HG03108 (cell line): ENCODE results near the gene AP1G1.
A peak's percentile ranks its signal among the peaks of the same experiment; 100 is the strongest.

Experiments
- ATAC-seq: cut with Tn5 transposase; IDR thresholded peaks from one replicate; pipeline ENCODE4 v1.9.1; 2021; ENCODE audit warnings: moderate library complexity; ENCODE audit not compliant: unreplicated experiment

Gene AP1G1

DNA sequence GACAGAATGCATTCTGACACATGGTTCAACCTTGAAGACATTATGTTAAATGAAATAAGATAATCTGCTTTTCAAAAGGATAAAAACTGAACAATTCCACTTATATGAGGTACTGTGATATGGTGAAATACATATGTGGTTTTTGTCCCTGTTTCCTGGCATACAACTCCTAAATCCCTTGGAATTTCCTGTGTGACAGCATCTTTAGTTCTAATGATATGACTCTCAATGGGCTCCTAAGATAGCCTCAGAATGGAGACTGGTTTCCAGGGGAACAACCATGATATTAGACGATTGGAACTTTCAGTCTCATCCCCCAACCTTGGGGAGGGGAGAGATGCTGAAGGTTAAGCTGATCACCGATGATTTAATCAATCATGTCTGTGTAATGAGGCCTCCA, 46.4 kb downstream of the AP1G1 start:
- ATAC-seq = no peak

DNA sequence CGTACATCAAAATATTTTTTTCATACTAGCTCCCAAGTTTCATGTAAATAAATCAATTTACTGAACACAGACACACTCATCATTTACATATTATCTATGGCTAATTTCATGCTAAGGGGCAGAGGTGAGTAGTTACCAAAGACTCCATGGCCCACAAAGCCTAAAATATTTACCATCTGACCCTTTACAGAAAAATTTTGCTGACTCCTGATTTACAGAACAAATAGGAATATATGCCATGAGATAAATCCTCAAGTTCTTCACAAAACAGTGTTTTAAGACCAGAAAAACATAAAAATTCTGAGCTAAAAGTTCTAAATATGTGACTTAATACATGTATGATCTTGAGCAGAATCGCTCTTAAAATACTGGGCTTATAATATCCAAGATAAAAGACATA, 47.5 kb downstream of the AP1G1 start:
- no peak for ATAC-seq

DNA sequence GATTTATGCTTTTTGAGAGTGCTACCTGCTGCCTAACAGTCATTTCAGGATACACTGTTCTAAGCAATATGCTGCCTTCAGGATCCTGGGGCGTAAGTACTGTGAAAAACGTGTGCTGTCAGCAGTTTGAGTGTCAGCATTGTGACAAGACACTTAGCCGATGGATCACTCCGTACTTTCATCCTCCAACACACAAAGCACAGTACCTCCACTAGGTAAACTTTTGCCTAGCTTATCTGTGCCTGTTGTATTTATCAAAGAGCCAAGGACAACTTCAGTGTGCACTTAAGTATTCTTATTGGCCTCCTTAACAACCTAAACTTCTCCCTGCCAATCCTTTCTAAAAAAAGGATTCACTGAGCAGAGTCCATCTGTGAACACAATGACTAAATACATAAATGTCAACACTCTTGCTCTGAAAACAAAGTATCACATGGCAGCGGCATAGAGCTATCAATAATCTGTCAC, 50.3 kb downstream of the AP1G1 start:
- ATAC-seq = no peak

DNA sequence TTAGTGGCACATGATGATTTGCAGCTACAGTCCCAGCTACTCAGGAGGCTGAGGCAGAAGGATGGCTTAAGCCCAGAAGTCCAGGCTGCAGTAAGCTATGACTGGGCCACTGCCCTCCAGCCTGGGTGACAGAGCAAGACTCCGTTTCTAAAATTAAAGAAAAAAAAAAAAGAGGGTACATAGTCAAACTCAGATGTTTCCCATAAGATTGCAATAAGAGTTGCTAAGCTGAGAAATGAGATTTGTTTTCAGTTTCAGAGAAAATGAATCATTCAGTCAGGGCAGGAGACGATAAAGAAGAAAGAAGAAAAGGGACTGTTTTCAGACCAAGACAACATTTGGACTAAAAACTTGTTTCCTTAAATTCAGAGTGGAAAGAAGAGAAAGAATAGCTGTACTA, 54.0 kb downstream of the AP1G1 start:
- ATAC-seq = no peak

DNA sequence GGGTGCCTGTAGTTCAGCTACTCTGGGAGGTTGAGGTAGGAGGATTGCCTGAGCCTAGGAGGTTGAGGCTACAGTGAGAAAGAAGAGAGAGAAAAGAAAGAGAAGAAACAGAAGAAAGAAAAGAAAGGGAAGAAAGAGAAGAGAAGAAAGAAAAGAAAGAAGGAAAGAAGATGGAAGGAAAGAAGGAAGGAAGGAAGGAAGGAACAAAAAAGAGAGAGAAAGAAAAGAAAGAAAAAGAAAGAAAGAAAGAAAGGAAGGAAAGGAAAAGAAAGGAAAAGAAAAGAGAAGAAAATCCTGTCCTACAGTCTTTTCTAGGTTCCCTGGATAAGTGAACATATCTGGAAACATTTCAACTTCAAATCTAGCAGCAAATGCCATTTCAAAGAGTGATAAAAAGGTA, 54.5 kb downstream of the AP1G1 start:
- no peak for ATAC-seq

DNA sequence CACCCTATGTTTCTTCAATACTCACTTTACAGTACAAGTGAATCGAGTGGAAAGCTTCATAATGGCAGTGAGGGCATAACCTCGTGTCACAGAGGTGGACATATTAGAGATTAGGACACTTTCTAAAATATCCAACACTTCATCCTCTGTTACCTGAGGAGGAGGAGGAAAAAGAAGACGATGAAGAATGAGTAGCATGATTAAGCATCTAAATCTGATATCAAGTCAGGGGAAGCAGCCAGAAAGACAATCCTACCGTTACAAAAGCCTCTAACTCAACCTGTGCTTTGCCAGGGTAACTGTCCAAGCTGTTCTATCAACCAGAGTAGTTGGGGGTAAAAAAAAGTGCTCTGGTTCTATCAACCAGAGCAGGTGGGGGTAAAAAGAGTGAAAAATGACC, 60.4 kb downstream of the AP1G1 start:
- ATAC-seq = no peak

DNA sequence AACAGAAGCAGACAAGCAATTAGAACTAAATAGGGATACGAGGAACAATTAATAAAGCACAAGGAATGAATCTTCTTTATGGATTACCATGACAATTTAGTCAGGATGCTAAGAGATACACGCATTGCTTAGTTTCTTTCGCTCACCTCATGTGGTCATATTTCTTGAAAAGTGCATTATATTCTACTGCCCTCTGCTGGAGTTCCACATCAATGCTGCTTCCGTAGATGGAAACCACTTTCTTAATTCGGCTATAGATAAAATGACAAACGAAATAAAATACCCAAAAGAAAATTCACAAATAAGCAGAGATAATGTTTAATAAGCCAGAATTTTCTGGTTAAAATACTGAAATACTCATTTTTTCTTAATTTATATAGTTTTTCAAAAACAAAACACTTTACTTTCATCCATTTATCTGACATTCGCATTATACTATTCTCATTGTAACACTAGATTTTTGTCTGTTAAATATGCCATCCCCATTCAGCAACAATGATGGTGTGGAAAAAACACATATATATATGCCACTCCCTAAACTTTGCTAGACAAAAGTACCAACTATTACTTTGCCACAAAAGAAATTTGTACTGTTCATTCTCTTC, 62.1 kb downstream of the AP1G1 start:
- ATAC-seq = no peak

DNA sequence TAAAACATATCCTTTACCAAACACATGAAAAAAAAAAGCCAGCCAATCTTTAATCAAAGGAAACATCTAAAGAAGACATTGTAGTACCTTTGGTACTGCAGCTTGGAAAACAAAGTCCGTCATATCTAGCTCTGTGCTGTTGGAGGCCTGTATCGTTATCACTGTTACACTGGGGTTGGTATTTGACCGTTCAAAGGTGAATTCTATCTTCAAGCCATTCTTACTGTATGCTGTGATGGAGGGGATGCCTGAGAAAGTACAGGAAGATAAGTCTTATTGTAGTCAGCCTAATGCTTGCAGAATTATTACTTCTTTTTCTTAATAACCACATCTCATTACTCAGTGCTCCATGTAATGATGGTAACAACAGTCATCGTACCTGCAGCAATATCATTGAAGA, 69.8 kb downstream of the AP1G1 start:
- ATAC-seq = no peak

DNA sequence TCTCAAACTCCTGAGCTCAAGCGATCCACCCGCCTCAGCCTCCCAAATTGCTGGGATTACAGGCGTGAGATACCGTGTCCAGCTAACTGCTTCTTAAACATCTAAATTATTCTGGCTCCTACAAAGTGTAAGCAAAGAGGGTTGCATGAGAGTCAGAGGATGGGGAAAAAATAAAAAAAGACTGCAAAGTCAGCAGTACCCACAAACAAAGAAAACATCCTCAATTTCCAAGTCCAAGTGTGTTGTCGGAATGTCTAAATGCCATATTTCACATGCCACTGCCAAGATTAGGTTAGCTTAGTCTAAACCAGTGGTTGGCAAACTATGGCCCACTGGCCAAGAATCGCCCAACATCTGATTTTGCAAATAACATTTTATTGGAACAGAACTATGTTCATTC, 71.1 kb downstream of the AP1G1 start:
- ATAC-seq = no peak

DNA sequence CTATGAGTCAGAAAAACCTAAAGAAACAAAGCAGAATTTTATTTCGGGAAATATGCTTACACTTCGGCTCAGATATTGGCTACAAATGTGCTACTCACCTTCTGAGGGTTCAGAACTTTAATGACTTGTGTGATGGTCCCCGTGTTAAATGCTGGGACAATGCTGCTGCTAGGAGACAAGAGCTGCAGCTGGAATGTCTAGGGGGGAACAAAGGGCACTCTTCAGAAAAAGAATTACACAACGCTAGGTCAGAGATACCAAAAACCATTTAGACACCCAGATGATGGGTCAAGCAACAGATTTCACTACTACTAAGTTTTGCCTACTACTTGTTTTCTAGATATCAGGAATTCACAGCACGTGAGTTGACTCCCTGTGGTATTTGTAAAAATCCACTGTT, 74.1 kb downstream of the AP1G1 start:
- ATAC-seq = no peak

DNA sequence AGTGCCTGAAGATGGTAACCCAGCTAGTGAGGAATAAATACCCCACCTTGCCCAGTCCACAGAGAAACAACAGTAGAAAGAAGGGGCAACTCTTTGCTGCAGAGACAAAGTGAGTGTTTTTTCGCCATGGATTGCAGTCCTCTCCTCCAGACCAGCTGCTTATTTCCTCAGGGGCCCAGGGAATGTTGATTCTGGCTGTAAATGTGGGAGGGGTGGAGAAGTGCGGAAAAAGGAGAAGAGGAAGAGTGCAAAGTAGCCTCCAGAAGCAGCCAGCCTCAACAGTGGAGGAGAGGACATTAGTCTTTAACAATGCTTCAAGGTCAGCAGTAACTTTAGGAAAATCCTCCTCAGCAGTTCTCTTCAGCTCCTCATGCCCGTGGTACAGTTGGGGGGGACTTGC, 76.0 kb downstream of the AP1G1 start:
- ATAC-seq = no peak

DNA sequence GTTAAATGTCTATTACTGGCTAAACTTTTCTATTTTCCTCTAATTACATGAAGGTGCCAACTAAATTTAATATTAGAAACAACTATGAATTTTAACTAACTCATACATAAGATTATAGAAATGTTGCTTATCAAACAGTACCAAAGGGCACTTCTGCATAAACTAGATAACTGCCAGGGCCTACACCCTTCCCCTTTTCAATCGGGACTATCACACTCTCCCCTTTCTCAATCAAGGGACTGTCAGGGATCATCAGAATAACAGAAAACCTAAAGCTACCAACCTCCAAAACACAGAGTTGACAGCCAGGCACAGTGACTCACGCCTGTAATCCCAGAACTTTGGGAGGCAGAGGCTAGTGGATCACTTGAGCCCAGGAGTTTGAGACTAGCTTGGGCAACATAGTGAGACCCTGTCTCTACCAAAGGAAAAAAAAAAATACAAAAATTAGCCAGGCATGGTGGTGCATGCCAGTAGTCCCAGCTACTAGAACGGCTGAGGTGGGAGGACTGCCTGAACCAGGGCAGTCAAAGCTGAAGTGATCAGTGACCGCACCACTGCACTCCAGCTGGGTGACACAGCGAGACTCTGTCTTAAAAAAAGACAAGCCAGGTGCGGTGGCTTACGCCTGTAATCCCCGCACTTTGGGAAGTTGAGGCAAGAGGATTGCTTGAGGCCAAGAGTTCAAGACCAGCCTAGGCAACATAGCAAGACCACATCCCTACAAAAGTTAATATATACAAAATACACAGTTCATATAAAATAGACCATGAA, 80.9 kb downstream of the AP1G1 start:
- no peak for ATAC-seq

DNA sequence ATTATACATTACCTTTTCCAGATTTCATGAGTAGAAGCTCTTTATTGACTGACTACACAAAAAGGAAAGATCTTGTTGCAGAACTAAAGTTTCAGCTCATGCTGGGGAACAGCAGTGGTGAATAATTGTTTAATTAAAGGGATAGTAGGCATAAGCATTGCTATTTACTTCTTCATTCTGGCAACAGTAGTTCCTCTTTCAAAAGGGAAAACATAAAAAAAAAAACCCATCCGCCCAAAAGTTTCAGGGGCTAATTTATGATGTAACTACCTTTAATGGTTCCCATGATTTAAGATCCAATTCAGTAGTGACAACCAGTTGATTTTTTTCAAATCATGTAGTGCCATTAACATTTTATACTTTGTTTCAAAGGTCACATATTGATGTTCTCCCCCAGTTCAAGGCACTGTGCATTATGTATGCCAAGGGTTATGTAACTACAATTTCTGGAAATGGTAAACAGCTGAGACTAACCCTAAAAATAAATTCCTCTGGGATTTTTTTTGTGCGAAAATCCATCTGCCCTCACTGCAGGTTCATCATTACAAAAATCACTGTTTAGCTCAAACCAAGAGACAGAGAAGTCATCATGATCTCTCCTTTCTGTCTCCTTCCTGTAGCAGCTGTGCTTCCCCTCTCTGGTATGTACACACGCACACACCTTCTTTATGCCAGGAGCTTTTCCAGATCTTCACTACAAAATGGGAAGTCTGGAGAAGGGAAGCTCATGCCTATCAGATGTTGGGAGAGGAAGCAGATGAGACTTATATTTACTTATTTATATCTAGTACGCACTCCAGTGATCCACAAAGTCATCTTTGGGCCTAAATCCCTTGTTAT, 81.9 kb downstream of the AP1G1 start:
- ATAC-seq = no peak

DNA sequence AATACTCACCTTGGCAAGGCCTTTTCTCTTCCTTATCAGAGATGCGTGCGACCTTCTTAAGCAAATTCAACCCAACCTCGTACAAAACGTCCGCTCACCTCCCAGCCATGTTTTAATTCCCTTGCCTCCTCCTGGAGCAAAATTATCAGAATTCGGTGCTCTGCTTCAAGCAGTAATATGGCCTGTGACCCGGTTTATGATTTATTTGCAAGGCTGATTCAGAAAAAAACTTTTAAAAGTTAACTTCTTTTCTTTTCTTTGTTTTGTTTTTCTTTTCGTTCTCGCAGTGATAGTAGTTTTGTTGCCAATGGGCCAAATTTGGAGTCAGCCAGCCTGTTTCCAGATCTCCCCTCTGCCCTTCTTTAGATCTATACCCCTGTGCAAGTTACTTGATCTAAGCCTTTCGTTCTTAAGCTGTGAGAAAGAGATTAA, 84.3 kb downstream of the AP1G1 start, which contains the start of gene PHLPP2:
TSS of gene PHLPP2 (minus strand) at position 382 of the 432 bp plus-strand sequence. CDS start 9,906 bp downstream, outside the sequence.
- ATAC-seq = no peak

DNA sequence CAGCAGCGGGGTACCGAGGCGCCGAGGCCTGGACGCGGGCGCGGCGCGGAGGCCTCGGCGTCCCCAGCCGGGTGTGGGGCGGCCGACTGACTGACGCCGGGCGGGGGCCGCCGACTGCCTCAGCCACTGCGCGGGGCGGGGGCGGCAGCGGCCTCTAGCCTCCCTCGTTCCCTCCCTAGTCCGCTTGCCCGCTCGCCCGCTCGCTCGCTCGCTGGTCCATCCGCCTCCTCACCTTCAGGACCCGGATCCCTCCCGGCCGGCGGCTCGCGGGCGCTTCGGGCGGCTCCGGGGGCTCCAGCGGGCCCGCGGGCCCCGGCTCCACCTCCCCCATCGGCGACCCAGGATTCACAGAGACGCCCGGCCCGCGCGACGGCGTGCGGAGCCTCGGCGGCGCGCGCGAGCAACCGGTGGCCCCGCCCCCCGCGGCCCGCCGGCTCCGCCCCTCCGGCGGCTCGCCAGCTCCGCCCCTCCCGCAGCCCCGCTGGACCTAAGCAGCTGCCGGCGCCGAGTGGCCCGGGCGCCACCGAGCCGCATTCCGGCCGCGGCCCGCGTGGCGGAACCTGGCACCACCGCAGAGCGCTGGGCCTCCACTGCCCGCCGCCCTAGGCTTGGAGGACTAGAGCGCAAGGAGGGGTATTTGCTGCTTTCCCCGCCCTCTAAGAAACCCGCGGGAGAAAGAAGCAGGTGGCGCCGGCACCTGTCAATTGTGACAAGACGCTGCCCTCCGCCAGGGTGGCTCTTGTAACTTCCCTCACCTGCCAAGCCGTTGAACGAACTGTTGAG, 84.9 kb downstream of the AP1G1 start:
- peak; percentile 74 for ATAC-seq

DNA sequence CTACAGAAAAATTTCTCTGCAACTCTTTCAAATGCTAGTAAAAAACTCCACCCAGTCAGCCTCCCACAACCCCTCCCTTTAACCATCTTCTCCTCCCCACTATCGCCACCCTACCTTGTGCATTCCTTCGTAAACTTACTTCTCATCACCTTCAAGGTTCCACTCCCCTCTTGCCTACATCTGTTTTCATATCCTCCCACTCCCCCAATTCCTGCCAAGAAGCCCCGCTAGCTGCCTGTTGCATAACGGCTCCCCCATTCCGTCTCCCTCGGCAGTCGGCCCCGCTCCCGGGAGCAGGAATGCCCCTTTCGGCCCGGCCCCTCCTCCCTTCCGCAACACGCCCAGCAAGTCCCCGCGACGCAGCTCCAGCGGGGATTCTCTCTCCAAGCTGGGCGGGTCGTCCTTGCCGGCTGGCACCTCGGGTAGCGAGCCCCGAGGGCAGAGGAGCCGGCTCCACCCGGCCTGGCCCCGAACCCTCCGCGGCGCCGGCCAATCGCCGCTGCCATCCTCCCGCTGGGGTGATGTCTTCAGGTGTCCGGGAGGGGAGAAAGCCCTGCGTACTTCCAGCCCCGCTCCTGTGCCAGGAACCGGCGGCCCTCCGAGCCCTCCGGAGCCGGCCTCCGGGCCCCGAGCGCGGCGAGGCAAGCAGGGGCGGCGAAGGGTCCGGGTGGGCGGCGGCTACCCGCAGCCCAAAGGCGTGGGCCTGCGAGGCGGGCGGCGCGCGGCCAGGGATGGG, 85.7 kb downstream of the AP1G1 start:
- ATAC-seq = peak; percentile 25

DNA sequence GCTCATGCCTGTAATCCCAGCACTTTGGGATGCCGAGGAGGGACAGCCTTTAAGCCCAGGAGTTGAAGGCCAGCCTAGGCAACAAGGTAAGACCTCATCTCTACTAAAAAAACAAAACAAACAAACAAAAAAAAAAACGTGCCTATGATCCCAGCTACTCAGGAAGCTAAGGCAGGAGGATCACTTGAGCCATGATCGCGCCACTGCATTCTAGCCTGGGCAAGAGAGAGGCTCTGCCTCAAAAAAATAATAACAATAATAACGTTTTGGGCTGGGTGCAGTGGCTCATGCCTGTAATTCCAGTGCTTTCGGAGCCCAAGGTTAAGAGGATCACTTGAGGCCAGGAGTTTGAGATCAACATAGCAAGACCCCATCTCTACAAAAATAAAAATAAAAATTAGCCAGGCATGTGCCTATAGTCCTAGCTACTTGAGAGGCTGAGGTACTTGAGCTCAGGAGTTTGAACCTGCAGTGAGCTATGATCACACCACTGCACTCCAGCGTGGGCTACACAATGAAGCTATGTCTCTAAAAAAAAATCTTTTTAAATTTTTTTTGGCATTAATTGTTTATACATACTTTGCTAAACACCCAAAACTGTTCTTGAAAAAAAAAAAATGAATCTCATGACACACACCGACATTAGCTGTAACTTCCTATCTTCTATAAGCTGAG, 87.4 kb downstream of the AP1G1 start:
- no peak for ATAC-seq

DNA sequence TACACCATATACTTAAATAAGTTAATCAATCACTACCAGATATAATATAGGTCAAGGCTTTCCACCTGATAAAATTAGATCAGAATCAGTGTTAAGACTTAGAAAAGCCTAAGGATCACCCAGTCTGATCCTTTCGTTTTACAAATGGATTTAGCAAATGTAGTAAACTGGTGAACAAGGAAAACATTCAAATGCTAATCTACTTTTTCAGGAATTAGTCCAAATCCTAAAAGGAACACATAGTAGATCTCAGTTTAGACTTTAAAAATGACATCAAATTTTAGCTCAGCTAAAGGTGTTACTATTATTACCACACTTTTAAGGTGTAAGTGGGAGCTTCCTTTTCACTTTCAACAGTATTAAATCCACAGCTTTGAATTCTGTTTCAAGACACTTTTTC, 96.1 kb downstream of the AP1G1 start:
- no peak for ATAC-seq

DNA sequence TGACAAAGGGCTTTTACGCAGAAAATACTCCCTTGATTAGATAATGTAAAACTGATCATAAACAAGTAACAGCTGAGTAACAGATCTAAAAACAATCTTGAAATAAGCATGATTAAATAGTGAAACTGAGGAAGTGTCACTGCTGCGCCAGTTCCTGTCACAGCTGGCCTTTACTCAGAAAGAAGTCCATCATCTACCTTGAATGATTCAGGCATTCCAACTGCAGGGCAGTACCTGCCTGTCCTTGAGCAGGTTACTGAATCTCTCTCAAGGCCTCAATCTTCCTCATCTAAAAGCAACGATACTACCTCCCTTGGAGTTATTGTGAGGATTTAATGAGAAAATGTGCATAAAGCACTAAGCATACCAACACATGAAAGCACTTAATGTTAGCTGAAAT, 96.8 kb downstream of the AP1G1 start:
- no peak for ATAC-seq
